ENCODE data around the gene RNPS1.
A peak's percentile ranks its signal among the peaks of the same experiment; 100 is the strongest.

Gene RNPS1

GRCh38 chr16:2235695-2236336 is 32.1 kb downstream of the RNPS1 start:
- no peak for DNase-seq (ENCODE audit: low read depth)

GRCh38 chr16:2235234-2235651 is 32.7 kb downstream of the RNPS1 start:
- DNase-seq (ENCODE audit: low read depth), result no peak

- DNase-seq (ENCODE audit: low read depth), result no peak
Observed at GRCh38 chr16:2234813-2235170, 33.1 kb downstream of the RNPS1 start.

GRCh38 chr16:2233872-2234812 is 33.8 kb downstream of the RNPS1 start:
- DNase-seq (ENCODE audit: low read depth), result no peak

- no peak for DNase-seq (ENCODE audit: low read depth)
Observed at GRCh38 chr16:2233046-2233775, 34.7 kb downstream of the RNPS1 start.

- no peak for DNase-seq (ENCODE audit: low read depth)
Observed at GRCh38 chr16:2232094-2232990, 35.6 kb downstream of the RNPS1 start.

GRCh38 chr16:2231016-2231931 is 36.7 kb downstream of the RNPS1 start:
- DNase-seq (ENCODE audit: low read depth), result no peak

GRCh38 chr16:2230376-2230775 is 37.5 kb downstream of the RNPS1 start:
- no peak for DNase-seq (ENCODE audit: low read depth)

GRCh38 chr16:2229632-2230250 is 38.2 kb downstream of the RNPS1 start:
- DNase-seq (ENCODE audit: low read depth), result no peak

- no peak for DNase-seq (ENCODE audit: low read depth)
Observed at GRCh38 chr16:2229091-2229490, 38.8 kb downstream of the RNPS1 start.

GRCh38 chr16:2228161-2228824 is 39.6 kb downstream of the RNPS1 start:
- DNase-seq (ENCODE audit: low read depth), result no peak

GRCh38 chr16:2226918-2227317 is 41.0 kb downstream of the RNPS1 start:
- no peak for DNase-seq (ENCODE audit: low read depth)

- DNase-seq (ENCODE audit: low read depth), result no peak
Observed at GRCh38 chr16:2226245-2226793, 41.6 kb downstream of the RNPS1 start.

GRCh38 chr16:2223942-2224486 is 43.9 kb downstream of the RNPS1 start:
- no peak for DNase-seq (ENCODE audit: low read depth)

- DNase-seq (ENCODE audit: low read depth), result peak; percentile 97
Observed at GRCh38 chr16:2223221-2223941, 44.5 kb downstream of the RNPS1 start, which contains the start of gene E4F1. Gene E4F1 (plus strand): TSS chr16:2223591. CDS start chr16:2223614, 23 bp downstream.

GRCh38 chr16:2216330-2216729 is 51.6 kb downstream of the RNPS1 start:
- no peak for DNase-seq (ENCODE audit: low read depth)

GRCh38 chr16:2214719-2214968 is 53.3 kb downstream of the RNPS1 start, which contains the start of gene PGP:
Gene PGP (minus strand): TSS chr16:2214840. CDS start chr16:2214777, 63 bp downstream.
- no peak for DNase-seq (ENCODE audit: low read depth)

Measured in CMK (cell line).